ENCODE results near the gene MYO5C.

GRCh38 chr15:52289629-52290081 lies 5.9 kb downstream of the MYO5C start:
- TF ChIP-seq CTCF (IDR thresholded peaks at IDR 0.05) (no peak), POLR2A (IDR thresholded peaks at IDR 0.05) (no peak)
